Thoracic aorta (tissue), 2 donors: ENCODE data around the gene ICA1. TPM values are rescaled to one million over a fixed set of nuclear protein-coding genes. Genes with fewer than 3 reads are reported as not detected.

Experiments
- ATAC-seq: fragments of 150-250 bp; one replicate; pipeline ENCODE4 v1.8.0; 2017; ENCODE audit warnings: low read depth; ENCODE audit not compliant: insufficient number of reproducible peaks, low FRiP score
- DNase-seq: peaks from one replicate; pipeline ENCODE4 v3.0.0-alpha.2; 2020; ENCODE audit warnings: low spot score
- H3K27ac ChIP-seq, 2 donors: fragments of 200-600 bp; sonication (generic); 1 replicate in 1 of 2; 2 replicates in 1 of 2; pipeline ENCODE4 v1.5.1; 2016; ENCODE audit warnings: mild to moderate bottlenecking in 2 of 2, moderate library complexity in 2 of 2
- H3K27me3 ChIP-seq: fragments of 200-600 bp; sonication (generic); replicated peaks from 2 replicates; pipeline ENCODE4 v1.6.0; 2016; ENCODE audit warnings: mild to moderate bottlenecking; ENCODE audit not compliant: insufficient read depth
- H3K36me3 ChIP-seq: fragments of 200-600 bp; sonication (generic); one replicate; pipeline ENCODE4 v1.5.1; 2016
- H3K4me1 ChIP-seq, 2 donors: fragments of 200-600 bp; sonication (generic); 1 replicate in 1 of 2; 2 replicates in 1 of 2; pipeline versions ENCODE4 v1.5.1 to v1.6.0; 2016; ENCODE audit warnings: low read depth in 2 of 2, mild to moderate bottlenecking in 1 of 2; ENCODE audit not compliant: control insufficient read depth in 1 of 2
- H3K4me3 ChIP-seq: fragments of 200-600 bp; sonication (generic); 2 replicates; pipeline ENCODE4 v1.5.1; 2016; ENCODE audit warnings: mild to moderate bottlenecking
- H3K9me3 ChIP-seq: fragments of 200-600 bp; sonication (generic); 2 replicates; pipeline ENCODE4 v1.5.1; 2016
- total RNA-seq, 2 donors: library from RNA; depleted of rRNA; stranded (reverse); fragments of >200 nt; gene quantifications; one replicate each; pipeline versions ENCODE4 v1.1.0 to v1.2.3, GENCODE V29; 2016
- TF ChIP-seq, protein P1 (sequence below): fragments of 200-600 bp; sonication (generic); IDR thresholded peaks from one replicate; pipeline ENCODE4 v1.5.1; 2019; ENCODE audit warnings: antibody characterized with exemption

Gene ICA1
- total RNA-seq, 2 donors from 2014 or later = 6.6 to 9.9 TPM

DNA sequence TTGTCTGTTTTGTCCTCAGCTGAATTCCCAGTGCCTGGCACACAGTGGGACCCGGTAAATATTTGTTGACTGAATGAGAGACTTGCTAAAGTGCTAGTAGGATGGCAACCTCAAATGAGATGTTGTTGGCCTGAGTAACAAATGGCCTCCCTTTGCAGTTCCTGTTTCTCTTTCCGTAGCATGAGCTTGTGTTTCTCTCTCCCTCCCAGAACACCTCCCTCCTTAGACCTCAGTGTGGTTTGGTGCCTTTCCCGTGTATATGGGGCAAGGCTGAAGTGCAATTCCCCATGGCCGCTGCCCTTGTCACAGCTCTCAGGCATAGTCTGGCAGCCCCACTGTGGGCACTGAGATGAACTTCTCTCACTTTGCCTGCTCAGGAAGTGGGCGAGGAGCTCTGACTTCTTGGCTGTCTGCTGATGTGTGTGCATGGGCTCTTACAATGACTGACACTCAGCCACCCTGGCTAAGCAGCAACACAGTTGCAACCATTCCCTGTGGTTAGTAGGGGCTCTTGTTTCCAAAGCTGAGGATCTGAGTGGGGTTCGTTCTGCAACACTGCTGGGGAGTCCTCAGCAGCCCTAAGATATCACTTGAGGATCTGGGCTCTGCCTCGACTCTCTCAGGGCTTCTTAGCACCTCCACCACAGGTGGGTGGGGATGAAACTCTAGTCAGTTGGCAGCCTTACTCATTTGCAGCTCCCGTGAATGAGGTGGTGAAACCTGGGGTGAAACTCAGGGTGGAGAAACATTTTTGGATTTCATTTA lies 136.1 kb downstream of the ICA1 start:
- DNase-seq (no peak), ATAC-seq (no peak)
- Histone ChIP-seq H3K27ac (no peak overlapping the region), H3K9me3 (no peaks in the 10 kb centered on the region), H3K27me3 (no peaks in the 10 kb centered on the region), H3K4me1 (no peaks in the 10 kb centered on the region), H3K36me3 (no peaks in the 10 kb centered on the region), H3K4me3 (no peak overlapping the region)
- TF ChIP-seq, protein P1, sequence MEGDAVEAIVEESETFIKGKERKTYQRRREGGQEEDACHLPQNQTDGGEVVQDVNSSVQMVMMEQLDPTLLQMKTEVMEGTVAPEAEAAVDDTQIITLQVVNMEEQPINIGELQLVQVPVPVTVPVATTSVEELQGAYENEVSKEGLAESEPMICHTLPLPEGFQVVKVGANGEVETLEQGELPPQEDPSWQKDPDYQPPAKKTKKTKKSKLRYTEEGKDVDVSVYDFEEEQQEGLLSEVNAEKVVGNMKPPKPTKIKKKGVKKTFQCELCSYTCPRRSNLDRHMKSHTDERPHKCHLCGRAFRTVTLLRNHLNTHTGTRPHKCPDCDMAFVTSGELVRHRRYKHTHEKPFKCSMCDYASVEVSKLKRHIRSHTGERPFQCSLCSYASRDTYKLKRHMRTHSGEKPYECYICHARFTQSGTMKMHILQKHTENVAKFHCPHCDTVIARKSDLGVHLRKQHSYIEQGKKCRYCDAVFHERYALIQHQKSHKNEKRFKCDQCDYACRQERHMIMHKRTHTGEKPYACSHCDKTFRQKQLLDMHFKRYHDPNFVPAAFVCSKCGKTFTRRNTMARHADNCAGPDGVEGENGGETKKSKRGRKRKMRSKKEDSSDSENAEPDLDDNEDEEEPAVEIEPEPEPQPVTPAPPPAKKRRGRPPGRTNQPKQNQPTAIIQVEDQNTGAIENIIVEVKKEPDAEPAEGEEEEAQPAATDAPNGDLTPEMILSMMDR = no peak

DNA sequence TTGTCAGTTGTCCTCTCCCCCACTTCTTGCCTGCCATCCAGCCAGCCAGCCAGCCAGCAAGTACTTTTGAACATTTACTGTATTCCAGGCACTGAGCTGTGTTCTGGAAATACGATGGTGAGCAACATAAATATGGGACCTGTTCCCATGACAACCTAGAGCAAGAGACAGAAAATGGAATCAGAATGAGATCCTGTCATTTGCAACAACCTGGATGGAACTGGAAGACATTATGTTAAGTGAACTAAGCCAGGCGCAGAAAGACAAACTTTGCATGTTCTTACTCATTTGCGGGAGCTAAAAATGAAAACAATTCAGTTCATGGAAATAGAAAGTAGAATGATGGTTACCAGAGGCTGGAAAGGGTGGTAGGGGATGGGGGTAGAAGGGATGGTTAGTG lies 140.7 kb downstream of the ICA1 start:
- H3K9me3 ChIP-seq = no peaks in the 10 kb centered on the region
- TF ChIP-seq, protein P1 = no peak
- H3K4me3 ChIP-seq = no peak overlapping the region
- H3K27ac ChIP-seq = no peak overlapping the region
- DNase-seq = no peak
- no peaks in the 10 kb centered on the region for H3K4me1 ChIP-seq
- H3K36me3 ChIP-seq = no peaks in the 10 kb centered on the region
- no peaks in the 10 kb centered on the region for H3K27me3 ChIP-seq
- no peak for ATAC-seq

DNA sequence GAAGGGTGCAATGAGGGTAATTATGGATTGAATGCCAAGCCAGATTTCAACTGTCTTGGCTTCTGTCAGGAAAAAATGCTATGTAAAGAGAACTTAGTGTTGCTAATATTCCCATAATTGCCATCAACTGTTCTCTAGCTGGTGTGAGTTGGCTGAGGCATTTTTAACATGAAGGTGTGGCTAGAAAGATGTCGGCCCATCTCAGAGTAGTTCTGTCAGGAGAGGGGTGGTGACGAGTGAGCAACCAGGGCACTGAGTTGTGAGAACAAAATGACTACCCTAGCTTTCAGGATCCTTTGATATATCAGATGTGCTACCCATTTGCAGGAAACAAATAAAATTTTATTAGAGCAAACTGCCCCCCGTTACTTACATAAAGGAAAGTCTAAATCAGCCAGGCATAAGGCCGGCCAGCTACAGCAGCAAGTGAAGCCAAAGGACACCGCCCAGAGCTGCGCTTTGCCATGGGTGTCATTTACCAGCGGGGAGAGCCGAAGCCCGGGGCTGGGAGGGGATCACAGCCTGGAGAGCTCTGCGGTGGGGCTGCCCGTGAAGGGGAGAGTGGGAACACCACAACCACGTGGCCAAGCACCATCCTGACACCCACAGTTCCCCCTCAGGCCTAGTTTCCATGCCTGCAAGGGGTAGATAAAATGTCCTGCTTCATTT lies 141.4 kb downstream of the ICA1 start:
- ATAC-seq = no peak

DNA sequence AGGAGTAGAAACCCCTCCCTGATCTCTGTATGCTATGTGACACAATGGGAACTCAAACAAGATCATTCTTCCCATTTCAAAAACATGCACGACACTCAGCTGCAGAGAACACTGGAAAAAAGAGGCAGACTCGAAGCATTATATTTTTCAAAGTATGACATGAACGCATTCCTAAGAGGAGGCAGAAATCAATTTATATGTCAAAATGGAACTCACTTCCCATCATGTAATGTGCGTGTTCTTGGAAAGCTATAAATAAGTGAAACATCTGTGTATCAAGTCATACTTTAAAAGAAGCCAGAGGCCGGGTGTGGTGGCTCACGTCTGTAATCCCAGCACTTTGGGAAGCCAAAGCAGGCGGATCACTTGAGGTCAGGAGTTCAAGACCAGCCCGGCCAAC lies 142.7 kb downstream of the ICA1 start:
- H3K27me3 ChIP-seq = no peaks in the 10 kb centered on the region
- ATAC-seq = no peak
- TF ChIP-seq, protein P1 = no peak
- DNase-seq = no peak
- H3K4me3 ChIP-seq = no peak overlapping the region
- H3K36me3 ChIP-seq = no peaks in the 10 kb centered on the region
- no peaks in the 10 kb centered on the region for H3K9me3 ChIP-seq
- H3K27ac ChIP-seq = no peak overlapping the region
- no peaks in the 10 kb centered on the region for H3K4me1 ChIP-seq

More for the DNA sequence above, 141.4 kb downstream of the ICA1 start:
- Histone ChIP-seq H3K27me3 (no peaks in the 10 kb centered on the region), H3K36me3 (no peaks in the 10 kb centered on the region), H3K9me3 (no peaks in the 10 kb centered on the region), H3K4me3 (no peak overlapping the region), H3K4me1 (no peaks in the 10 kb centered on the region), H3K27ac (no peak overlapping the region)
- DNase-seq = no peak
- TF ChIP-seq, protein P1 = no peak

DNA sequence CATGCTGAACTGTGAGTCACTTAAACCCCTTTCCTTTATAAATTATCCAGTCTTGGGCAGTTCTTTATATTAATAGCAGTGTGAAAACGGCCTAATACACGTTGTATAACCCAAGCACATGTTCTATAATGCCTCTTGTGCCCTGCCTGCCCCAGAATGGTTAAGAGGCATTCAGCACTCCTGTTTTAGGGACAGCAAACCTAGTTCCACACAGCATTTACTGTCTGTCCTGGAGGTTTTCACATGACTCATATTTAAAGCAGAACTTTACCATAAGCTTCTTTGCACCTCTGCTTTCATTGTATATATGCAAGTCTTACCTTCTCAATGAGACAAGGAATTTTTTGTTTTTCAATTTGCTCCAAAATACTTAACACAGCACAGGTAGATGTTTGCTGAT lies 144.8 kb downstream of the ICA1 start:
- TF ChIP-seq, protein P1 = no peak
- no peak for DNase-seq
- H3K4me1 ChIP-seq = no peaks in the 10 kb centered on the region

More for the DNA sequence above, 144.8 kb downstream of the ICA1 start:
- no peak for ATAC-seq
- H3K27ac ChIP-seq = no peak overlapping the region
- H3K27me3 ChIP-seq = no peaks in the 10 kb centered on the region
- no peaks in the 10 kb centered on the region for H3K9me3 ChIP-seq
- H3K4me3 ChIP-seq = no peak overlapping the region
- H3K36me3 ChIP-seq = no peaks in the 10 kb centered on the region
